OCI-LY7 (cell line): ENCODE measurements around the gene CDC42BPA.

Experiments used
- CTCF ChIP-seq: fragments of 200-600 bp; sonication (generic); conservative IDR thresholded peaks from 2 replicates; pipeline ENCODE4 v1.5.1; 2014; ENCODE audit warnings: mild to moderate bottlenecking, antibody characterized with exemption, low read length, moderate library complexity, mixed read lengths
- EZH2phosphoT487 ChIP-seq: fragments of 200-600 bp; sonication (generic); IDR thresholded peaks from 2 replicates; pipeline ENCODE4 v1.6.1; 2018; ENCODE audit warnings: low read depth, borderline replicate concordance, mild to moderate bottlenecking, mixed run types, antibody characterized with exemption, low read length, moderate library complexity, mixed read lengths

GRCh38 chr1:226976978-226977642 is 341.2 kb downstream of the CDC42BPA start:
- TF ChIP-seq CTCF (no peak), EZH2phosphoT487 (no peak)
